ENCODE data around the gene CTXND1. TPM values are rescaled to one million over a fixed set of nuclear protein-coding genes. Genes with fewer than 3 reads are reported as not detected.

Gene CTXND1
- total and polyA plus RNA-seq, 2 of the 13 experiments (the other 11 are each of a cell fraction or from before 2014, with no cell fraction given): 1.2 to 2.1 TPM

DNA sequence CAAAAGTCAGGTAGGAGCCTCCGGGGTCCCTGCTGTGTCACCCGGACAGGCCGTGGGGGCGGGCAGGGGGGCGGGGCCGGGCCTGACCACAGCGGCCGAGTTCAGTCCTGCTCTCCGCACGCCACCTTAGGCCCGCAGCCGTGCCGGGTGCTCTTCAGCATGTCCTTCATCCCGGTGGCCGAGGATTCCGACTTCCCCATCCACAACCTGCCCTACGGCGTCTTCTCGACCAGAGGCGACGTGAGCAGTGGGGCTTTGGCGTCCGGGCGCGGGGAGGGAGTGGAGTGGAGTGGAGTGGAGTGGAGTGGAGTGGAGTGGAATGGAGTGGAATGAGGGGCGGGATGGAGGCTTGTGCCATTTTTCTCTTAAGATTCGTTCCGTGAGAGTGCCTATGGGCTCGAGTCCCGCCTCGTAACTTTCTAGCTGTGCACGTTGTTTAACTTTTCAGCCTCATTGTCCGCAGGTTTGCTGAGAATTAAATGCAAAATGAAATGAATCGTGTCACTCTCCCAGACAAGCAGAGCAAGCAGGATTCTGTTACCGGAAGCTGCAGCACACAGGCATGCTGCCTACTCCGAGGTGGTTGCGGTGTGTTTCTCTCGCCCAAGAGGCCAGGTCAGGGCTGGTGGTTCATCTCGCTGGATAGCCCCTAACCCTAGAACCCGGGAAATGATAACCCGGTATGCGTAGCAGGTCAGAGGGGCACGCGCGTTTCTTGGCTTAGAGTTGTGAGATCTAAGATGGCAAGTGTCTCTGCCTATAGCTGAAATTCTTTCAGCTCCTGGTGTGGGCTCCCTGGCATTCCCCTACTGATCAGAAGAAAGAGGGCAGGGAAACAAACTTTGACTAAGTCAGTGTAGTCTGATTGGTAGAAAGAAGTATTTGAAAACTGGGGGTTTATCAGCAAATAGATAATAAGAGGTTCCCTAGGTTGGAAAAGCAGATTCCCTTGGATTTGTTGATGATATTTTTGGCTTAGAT, 98.8 kb downstream of the CTXND1 start, which contains the start of gene FAH (continued):
- TF ChIP-seq, protein P1, sequence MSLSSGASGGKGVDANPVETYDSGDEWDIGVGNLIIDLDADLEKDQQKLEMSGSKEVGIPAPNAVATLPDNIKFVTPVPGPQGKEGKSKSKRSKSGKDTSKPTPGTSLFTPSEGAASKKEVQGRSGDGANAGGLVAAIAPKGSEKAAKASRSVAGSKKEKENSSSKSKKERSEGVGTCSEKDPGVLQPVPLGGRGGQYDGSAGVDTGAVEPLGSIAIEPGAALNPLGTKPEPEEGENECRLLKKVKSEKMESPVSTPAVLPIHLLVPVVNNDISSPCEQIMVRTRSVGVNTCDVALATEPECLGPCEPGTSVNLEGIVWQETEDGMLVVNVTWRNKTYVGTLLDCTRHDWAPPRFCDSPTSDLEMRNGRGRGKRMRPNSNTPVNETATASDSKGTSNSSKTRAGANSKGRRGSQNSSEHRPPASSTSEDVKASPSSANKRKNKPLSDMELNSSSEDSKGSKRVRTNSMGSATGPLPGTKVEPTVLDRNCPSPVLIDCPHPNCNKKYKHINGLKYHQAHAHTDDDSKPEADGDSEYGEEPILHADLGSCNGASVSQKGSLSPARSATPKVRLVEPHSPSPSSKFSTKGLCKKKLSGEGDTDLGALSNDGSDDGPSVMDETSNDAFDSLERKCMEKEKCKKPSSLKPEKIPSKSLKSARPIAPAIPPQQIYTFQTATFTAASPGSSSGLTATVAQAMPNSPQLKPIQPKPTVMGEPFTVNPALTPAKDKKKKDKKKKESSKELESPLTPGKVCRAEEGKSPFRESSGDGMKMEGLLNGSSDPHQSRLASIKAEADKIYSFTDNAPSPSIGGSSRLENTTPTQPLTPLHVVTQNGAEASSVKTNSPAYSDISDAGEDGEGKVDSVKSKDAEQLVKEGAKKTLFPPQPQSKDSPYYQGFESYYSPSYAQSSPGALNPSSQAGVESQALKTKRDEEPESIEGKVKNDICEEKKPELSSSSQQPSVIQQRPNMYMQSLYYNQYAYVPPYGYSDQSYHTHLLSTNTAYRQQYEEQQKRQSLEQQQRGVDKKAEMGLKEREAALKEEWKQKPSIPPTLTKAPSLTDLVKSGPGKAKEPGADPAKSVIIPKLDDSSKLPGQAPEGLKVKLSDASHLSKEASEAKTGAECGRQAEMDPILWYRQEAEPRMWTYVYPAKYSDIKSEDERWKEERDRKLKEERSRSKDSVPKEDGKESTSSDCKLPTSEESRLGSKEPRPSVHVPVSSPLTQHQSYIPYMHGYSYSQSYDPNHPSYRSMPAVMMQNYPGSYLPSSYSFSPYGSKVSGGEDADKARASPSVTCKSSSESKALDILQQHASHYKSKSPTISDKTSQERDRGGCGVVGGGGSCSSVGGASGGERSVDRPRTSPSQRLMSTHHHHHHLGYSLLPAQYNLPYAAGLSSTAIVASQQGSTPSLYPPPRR (CRISPR knock-in tag; IDR thresholded peaks at IDR 0.05; ENCODE audit: borderline replicate concordance): peak; percentile 45; the same call in 1 of the 2 replicates
- TF ChIP-seq KLF16 (CRISPR knock-in tag; IDR thresholded peaks at IDR 0.05) (peak in 1 of 2 experiments; percentile 24; a peak in 1 of 4 replicates), SP5 (CRISPR knock-in tag; IDR thresholded peaks at IDR 0.05; ENCODE audit: borderline replicate concordance, low read depth) (peak; percentile 87), RBM22 (optimal IDR thresholded peaks at IDR 0.05; ENCODE audit: low read length) (no peak), ZNF891 (CRISPR knock-in tag; IDR thresholded peaks at IDR 0.05) (no peak), ZNF546 (CRISPR knock-in tag; conservative IDR thresholded peaks at IDR 0.05) (0 out of 2 replicates have a peak, but pooled peaks have one; percentile 73)
- TF ChIP-seq, protein P2, sequence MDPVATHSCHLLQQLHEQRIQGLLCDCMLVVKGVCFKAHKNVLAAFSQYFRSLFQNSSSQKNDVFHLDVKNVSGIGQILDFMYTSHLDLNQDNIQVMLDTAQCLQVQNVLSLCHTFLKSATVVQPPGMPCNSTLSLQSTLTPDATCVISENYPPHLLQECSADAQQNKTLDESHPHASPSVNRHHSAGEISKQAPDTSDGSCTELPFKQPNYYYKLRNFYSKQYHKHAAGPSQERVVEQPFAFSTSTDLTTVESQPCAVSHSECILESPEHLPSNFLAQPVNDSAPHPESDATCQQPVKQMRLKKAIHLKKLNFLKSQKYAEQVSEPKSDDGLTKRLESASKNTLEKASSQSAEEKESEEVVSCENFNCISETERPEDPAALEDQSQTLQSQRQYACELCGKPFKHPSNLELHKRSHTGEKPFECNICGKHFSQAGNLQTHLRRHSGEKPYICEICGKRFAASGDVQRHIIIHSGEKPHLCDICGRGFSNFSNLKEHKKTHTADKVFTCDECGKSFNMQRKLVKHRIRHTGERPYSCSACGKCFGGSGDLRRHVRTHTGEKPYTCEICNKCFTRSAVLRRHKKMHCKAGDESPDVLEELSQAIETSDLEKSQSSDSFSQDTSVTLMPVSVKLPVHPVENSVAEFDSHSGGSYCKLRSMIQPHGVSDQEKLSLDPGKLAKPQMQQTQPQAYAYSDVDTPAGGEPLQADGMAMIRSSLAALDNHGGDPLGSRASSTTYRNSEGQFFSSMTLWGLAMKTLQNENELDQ (CRISPR knock-in tag; IDR thresholded peaks at IDR 0.05; ENCODE audit: borderline replicate concordance): no peak
- TF ChIP-seq, protein P3, sequence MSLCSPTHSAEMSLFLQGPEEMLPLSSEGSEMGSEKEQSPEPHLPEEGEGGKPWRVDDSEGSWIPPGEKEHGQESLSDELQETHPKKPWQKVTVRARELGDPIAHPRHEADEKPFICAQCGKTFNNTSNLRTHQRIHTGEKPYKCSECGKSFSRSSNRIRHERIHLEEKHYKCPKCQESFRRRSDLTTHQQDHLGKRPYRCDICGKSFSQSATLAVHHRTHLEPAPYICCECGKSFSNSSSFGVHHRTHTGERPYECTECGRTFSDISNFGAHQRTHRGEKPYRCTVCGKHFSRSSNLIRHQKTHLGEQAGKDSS (CRISPR knock-in tag; IDR thresholded peaks at IDR 0.05; ENCODE audit: borderline replicate concordance, low read depth): peak; percentile 50
- TF ChIP-seq, protein P4, sequence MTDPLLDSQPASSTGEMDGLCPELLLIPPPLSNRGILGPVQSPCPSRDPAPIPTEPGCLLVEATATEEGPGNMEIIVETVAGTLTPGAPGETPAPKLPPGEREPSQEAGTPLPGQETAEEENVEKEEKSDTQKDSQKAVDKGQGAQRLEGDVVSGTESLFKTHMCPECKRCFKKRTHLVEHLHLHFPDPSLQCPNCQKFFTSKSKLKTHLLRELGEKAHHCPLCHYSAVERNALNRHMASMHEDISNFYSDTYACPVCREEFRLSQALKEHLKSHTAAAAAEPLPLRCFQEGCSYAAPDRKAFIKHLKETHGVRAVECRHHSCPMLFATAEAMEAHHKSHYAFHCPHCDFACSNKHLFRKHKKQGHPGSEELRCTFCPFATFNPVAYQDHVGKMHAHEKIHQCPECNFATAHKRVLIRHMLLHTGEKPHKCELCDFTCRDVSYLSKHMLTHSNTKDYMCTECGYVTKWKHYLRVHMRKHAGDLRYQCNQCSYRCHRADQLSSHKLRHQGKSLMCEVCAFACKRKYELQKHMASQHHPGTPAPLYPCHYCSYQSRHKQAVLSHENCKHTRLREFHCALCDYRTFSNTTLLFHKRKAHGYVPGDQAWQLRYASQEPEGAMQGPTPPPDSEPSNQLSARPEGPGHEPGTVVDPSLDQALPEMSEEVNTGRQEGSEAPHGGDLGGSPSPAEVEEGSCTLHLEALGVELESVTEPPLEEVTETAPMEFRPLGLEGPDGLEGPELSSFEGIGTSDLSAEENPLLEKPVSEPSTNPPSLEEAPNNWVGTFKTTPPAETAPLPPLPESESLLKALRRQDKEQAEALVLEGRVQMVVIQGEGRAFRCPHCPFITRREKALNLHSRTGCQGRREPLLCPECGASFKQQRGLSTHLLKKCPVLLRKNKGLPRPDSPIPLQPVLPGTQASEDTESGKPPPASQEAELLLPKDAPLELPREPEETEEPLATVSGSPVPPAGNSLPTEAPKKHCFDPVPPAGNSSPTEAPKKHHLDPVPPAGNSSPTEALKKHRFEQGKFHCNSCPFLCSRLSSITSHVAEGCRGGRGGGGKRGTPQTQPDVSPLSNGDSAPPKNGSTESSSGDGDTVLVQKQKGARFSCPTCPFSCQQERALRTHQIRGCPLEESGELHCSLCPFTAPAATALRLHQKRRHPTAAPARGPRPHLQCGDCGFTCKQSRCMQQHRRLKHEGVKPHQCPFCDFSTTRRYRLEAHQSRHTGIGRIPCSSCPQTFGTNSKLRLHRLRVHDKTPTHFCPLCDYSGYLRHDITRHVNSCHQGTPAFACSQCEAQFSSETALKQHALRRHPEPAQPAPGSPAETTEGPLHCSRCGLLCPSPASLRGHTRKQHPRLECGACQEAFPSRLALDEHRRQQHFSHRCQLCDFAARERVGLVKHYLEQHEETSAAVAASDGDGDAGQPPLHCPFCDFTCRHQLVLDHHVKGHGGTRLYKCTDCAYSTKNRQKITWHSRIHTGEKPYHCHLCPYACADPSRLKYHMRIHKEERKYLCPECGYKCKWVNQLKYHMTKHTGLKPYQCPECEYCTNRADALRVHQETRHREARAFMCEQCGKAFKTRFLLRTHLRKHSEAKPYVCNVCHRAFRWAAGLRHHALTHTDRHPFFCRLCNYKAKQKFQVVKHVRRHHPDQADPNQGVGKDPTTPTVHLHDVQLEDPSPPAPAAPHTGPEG (CRISPR knock-in tag; IDR thresholded peaks at IDR 0.05): no peak
- TF ChIP-seq, protein P5, sequence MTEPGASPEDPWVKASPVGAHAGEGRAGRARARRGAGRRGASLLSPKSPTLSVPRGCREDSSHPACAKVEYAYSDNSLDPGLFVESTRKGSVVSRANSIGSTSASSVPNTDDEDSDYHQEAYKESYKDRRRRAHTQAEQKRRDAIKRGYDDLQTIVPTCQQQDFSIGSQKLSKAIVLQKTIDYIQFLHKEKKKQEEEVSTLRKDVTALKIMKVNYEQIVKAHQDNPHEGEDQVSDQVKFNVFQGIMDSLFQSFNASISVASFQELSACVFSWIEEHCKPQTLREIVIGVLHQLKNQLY (CRISPR knock-in tag; IDR thresholded peaks at IDR 0.05): no peak
- TF ChIP-seq, protein P6, sequence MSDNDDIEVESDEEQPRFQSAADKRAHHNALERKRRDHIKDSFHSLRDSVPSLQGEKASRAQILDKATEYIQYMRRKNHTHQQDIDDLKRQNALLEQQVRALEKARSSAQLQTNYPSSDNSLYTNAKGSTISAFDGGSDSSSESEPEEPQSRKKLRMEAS (IDR thresholded peaks at IDR 0.05): peak; percentile 44; the same call in 1 of the 2 replicates

Measured in HepG2 (cell line).